Ureter (tissue), 1 donor: Measurements from ENCODE around the gene PRDM2. TPM values are rescaled to one million over a fixed set of nuclear protein-coding genes. Genes with fewer than 3 reads are reported as not detected.

Experiments
- DNase-seq: peaks from one replicate; pipeline ENCODE4 v3.0.0-alpha.2; 2020; ENCODE audit warnings: low spot score
- total RNA-seq: library from RNA; stranded (reverse); gene quantifications from one replicate; pipeline ENCODE4 v1.2.4, GENCODE V29; 2023
- donor health status: DM: yes; HTN: yes; CAD: no.

PRDM2 gene
- total RNA-seq, 1 donor from 2014 or later: 83.1 TPM

DNA sequence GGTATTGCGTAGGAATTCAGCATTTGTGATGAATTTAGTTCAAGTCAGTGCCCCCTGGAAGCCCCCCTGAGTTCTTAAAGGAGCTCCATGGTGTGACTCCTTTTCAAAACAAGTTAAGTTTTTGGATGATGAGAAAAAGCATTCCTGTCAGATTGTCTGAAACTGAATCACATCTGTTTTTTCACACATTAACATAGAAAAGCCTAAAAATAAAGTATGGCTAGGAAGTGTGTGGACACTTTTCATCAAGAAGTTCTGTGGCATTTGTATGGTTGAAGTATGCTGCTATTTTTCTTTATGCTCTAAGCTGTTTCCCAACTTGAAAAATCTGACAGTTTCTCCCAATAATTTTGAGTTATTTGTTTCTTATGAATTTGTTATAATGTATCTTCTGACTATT lies 33.7 kb downstream of the PRDM2 start:
- DNase-seq: no peak

- no peak for DNase-seq
Measured at GRCh38 chr1:13735168-13735930, 35.4 kb downstream of the PRDM2 start.

- DNase-seq: no peak
Measured at GRCh38 chr1:13737398-13737797, 37.4 kb downstream of the PRDM2 start.

- no peak for DNase-seq
Measured at GRCh38 chr1:13746342-13746741, 46.4 kb downstream of the PRDM2 start.

- peak; percentile 97 for DNase-seq
Measured at GRCh38 chr1:13748610-13749505, 48.9 kb downstream of the PRDM2 start.

DNA sequence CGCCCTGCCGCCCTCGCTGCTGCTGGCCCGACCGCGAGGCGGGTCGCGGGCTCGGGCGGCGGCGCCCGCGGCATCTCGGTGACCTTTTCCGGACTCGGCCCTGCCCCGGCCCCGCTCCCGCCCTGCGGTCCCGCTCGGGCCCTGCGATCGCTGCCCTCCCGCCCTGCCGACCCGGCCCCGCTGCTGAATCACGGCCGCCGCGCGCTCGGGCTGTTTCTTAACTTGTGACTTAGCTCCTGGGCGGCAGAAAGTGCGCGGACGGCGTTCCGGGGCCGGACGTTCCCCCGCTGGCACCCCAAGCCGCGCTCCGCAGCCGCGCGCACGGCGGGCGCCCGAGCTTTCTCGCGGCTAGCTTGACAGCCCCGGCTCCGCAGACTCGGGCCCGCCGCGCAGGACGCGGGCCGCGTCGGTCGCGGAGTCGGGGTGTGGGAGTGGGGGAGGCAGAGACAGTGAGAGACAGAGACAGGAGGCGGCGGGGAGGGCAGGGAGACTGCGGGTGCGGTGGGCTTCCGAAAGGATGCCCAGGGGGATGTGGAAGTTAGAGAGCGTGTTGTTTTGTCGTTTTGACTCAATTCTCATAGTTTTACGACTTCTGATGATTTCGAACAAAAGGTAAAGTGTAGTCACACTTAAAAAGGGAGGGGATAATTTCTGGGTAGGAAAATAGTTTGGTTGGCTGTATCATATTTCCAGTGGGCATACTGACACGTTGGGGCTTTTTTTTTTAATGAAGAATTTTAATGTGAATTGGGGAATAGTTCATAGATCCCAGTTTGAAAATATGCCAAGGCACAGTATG lies 49.8 kb downstream of the PRDM2 start:
- DNase-seq: peak; percentile 62

GRCh38 chr1:13751458-13751871 lies 51.5 kb downstream of the PRDM2 start:
- DNase-seq: no peak

GRCh38 chr1:13751985-13752384 lies 52.0 kb downstream of the PRDM2 start:
- no peak for DNase-seq

- no peak for DNase-seq
Measured at GRCh38 chr1:13752852-13753251, 52.9 kb downstream of the PRDM2 start.

DNA sequence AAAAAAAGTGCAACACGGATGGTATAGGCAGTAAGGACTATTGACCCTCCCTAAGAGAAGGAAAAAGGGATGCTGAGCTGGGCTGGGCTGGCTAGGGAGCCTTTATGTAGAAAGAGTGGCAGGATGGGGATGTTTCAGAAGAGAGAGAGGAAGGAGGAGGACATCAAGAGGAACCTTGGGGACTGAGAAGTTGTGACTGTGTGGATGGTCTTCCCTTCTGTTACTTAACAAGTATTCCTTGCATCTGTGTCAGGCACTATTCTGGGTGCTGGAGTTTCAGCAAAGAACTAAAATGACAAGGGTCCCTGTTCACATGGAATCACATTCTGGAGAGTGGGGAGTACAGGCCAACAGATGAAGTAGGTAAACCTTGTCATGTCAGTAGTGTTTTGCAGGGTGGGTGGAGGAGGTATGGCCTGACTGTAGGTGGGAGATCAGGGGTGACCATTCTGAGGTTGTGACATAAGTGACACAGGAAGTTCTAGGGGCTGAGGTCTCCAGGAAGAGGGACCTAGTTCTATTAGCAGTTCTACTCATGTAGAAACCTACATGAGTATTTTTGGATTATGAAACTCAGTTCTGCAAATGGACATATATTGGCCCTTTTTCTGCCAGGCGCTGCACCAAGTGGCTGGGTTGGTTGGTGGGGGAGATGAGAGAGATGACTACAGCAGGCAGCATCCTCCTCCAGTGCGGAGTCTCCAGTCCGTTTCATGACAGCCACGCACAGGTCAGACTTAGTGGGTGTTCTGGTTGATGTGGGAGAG lies 53.8 kb downstream of the PRDM2 start:
- DNase-seq: no peak

GRCh38 chr1:13754510-13755103 lies 54.6 kb downstream of the PRDM2 start:
- DNase-seq: no peak

- DNase-seq: no peak
Measured at GRCh38 chr1:13756557-13757315, 56.7 kb downstream of the PRDM2 start.

- DNase-seq: no peak
Measured at GRCh38 chr1:13757693-13758092, 57.7 kb downstream of the PRDM2 start.

GRCh38 chr1:13759072-13759471 lies 59.1 kb downstream of the PRDM2 start:
- DNase-seq: no peak

DNA sequence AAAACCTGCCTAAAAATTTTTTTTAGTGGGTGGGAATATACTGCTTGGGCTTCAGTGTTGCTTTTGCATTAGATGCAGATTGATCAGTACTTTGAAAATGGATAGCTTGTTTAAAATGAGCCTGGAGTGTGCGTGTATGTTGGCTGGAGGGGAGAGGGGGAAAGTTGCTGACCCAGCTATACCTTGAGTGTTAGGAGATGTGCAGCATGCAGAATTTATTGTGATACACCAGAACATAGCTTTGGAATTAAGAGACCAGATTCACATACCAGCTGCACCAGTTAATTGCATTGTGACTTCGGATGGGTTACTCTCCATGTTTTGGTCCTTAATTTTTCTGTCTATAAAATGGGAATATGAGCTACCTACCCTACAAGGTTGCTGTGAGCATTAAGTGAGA lies 60.4 kb downstream of the PRDM2 start:
- DNase-seq: no peak

DNA sequence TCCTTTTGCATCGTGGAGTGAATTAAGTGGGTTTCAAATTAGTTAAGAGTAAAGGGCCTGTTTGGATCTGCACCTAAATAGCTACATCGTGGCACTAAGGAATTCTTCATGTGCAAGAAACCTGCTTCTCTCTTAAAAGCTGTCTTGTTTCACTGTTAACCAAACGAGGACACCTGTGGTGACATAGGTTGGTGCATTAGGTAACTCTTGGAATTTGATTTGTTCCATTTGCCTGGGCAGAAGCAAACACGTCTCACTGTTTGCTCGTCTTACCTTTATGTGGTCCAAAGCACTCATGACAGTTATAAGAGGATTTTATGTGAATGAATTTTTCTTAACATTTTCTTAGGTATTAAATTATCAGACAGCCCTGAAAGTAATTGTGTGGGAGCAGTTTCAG lies 60.9 kb downstream of the PRDM2 start:
- DNase-seq: no peak

- no peak for DNase-seq
Measured at GRCh38 chr1:13761883-13762282, 61.9 kb downstream of the PRDM2 start.

DNA sequence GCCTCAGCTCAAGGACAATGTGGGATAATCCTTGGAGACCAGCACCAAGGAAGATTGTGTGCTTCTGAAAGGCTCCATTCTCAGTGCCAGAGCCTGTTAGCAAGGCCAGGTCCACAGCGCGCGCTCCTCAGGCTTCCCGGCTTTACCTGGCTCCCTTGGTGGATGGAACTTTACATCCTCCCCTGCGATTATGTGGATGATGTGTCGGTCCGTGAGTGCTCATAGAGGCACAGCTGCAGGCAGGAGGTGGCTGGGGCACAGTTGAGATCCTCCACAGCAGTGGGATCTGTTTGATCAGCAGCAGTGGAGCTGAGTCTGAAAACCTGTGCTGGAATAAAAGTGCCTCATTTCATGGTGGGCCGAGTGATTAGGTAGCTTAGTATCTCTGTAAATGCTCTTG lies 62.7 kb downstream of the PRDM2 start:
- no peak for DNase-seq

- no peak for DNase-seq
Measured at GRCh38 chr1:13763222-13763621, 63.2 kb downstream of the PRDM2 start.

- DNase-seq: no peak
Measured at GRCh38 chr1:13763991-13764390, 64.0 kb downstream of the PRDM2 start.
